MM.1S (cell line): ENCODE data around the gene EDEM3.

Source experiments
- EZH2 ChIP-seq: fragments of 300-600 bp; sonication (generic); optimal IDR thresholded peaks from 2 replicates; pipeline ENCODE3; 2017; ENCODE audit warnings: low read depth, mild to moderate bottlenecking, antibody characterized with exemption, low read length, mixed read lengths
- EZH2phosphoT487 ChIP-seq: fragments of 300-600 bp; sonication (generic); IDR thresholded peaks from 2 replicates; pipeline ENCODE4 v1.6.1; 2018; ENCODE audit warnings: antibody characterized with exemption, low read length
- TF ChIP-seq, protein P1 (sequence below): fragments of 300-600 bp; sonication (generic); IDR thresholded peaks from 2 replicates; pipeline ENCODE4 v1.5.1; 2016; ENCODE audit warnings: antibody characterized with exemption, low read length, mixed read lengths

- TF ChIP-seq, protein P1, sequence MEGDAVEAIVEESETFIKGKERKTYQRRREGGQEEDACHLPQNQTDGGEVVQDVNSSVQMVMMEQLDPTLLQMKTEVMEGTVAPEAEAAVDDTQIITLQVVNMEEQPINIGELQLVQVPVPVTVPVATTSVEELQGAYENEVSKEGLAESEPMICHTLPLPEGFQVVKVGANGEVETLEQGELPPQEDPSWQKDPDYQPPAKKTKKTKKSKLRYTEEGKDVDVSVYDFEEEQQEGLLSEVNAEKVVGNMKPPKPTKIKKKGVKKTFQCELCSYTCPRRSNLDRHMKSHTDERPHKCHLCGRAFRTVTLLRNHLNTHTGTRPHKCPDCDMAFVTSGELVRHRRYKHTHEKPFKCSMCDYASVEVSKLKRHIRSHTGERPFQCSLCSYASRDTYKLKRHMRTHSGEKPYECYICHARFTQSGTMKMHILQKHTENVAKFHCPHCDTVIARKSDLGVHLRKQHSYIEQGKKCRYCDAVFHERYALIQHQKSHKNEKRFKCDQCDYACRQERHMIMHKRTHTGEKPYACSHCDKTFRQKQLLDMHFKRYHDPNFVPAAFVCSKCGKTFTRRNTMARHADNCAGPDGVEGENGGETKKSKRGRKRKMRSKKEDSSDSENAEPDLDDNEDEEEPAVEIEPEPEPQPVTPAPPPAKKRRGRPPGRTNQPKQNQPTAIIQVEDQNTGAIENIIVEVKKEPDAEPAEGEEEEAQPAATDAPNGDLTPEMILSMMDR, result no peak
- TF ChIP-seq EZH2phosphoT487 (no peak), EZH2 (no peak)
Measured at GRCh38 chr1:184655185-184655584, 99.5 kb downstream of the EDEM3 start.
